GM18520 (cell line): Measurements from ENCODE around the gene PARP16.
"Not testable (repeated sequence)": the region's sequence is repeated elsewhere in the genome, so short reads cannot be mapped to it uniquely, and the experiment has no call there.

Source experiments
- ATAC-seq: cut with Tn5 transposase; IDR thresholded peaks from one replicate; pipeline ENCODE4 v1.9.1; 2021; ENCODE audit not compliant: unreplicated experiment

PARP16 gene

DNA sequence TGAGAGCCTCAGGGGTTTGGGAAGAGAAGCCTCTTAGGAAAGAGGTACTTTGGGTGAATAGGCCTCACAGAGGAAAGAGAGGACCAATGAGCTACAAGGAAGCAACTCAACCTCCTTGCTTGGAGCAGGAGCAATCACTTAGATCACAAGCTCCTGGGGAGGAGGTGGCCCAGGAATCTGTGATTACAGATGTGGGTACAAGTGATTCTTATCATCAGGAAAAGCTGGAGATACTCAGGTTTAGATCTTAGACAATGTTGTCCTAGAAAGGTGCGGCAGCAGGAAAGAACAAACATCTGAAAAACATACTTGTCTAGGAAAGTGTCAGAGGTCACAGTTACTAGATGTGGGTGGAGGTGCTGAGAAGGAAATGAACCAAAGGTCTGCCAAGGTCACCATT, 8.2 kb downstream of the PARP16 start:
- ATAC-seq, result no peak

- no peak for ATAC-seq
These were observed 9.7 kb downstream of the PARP16 start for GRCh38 chr15:65277015-65277414.

DNA sequence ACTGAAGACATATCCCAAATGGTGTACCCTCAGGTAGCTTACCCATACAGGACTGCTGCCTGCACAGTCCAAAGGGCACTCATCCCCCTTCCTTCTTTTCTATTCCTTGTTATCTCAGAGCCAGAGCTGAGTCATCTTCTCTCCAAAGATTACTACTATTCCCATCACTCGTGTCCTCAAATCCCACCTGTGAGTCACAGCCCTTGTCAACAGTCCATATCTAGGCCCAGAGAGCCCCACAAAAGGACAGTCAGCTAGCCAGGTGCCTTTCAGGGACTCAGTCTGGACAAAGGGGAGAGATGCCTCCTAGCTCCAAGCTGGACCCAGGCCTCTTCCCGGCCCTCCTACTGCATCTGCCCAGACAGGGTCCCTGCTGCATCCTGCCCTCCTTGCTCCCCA, 11.0 kb downstream of the PARP16 start:
- no peak for ATAC-seq

DNA sequence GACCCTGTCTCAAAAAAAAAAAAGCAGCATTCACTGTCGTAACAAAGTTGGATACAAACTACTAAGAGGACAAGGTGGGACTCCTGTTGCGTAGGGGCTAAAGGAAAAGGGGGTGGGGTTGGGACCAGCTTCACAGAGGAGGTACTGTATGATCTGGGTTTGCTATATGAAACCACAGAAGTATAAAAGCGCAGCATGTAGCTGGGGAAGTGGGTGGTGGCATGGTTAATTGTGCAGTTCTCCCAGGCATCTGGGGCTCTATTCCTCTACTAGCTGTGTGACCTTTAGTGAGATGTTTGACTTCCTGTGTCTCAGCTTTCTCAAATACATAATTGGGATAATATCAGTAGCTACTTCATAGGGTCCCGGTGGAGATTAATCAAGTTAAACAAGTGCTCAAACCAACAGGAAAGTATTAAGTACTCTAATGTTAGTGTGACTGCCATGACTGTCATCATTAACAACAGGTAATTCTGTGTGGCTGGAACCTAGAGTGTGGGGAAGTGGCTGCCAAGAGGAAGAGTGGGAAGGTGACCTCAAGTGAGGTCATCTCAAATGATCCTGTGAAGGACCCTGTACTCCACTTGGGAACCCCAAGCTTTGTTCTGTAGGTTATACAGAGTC, 11.5 kb downstream of the PARP16 start:
- ATAC-seq, result no peak

GRCh38 chr15:65270811-65271545, 15.7 kb downstream of the PARP16 start:
- not testable (repeated sequence) for ATAC-seq

- no peak for ATAC-seq
These were observed 18.3 kb downstream of the PARP16 start for GRCh38 chr15:65268411-65268810.

- no peak for ATAC-seq
These were observed 20.2 kb downstream of the PARP16 start for GRCh38 chr15:65266469-65266868.

DNA sequence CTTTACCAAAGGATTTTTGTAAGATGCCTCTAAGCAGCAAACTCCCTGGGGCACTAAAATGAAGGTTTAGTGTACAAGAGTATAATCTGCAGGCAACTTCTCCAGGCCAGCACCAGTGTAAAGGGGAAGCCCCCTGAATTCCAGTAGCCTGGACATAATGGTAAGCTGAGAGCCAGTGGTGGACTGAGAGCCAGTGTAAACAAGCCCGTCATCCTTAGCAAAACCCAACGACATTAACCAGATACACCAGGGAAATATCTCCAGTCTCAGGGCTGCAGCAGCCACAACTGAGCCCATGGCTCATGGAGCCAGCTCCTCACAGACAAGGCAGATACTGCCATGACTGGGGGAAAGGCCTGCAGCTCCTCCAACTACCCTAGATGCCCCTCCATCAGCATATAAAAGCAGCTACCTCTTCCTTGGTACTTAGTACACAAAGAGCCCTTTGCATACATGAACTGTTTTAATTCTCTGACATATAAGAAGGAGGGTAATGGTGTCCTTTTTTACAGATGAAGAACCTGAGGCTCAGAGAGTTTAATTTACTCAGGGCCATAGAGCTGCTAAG, 21.7 kb downstream of the PARP16 start:
- ATAC-seq, result no peak

DNA sequence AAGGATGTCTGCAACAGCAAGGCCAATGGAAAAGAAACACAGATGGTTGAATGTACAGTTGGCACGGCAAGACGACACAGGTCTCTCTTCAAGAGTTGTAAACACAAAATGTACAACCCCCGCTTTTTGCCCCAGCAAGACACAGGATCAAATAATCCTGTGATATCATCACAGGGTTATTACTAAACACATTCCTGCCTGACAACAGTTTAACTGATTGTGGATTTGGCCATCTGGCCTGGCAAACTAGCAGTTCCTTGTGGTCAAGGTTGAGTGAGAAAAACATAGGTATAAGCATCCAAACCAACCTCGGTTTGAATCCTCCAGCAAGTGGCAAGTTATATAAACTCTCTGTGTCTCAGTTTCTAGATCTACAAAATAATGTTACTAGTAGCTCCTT, 23.4 kb downstream of the PARP16 start:
- no peak for ATAC-seq

DNA sequence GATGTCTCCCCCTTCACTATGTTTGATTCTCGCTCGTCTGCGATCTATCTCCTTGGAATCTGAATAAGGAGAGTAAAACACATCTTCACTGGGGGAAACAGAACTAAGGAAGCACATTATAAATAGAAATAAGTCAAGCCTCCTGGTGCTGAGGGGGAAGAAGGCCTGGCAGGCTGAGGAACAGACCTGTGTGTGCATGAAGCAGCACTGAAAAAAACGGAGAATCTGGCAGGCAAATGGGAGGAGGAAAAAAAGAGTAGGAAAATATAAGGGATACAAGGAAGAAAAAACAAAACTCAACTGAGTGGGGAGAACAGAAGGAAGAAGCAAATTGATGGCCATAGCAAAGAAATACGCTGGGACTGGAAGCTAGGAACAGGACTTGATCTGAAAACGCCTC, 25.7 kb downstream of the PARP16 start:
- no peak for ATAC-seq

DNA sequence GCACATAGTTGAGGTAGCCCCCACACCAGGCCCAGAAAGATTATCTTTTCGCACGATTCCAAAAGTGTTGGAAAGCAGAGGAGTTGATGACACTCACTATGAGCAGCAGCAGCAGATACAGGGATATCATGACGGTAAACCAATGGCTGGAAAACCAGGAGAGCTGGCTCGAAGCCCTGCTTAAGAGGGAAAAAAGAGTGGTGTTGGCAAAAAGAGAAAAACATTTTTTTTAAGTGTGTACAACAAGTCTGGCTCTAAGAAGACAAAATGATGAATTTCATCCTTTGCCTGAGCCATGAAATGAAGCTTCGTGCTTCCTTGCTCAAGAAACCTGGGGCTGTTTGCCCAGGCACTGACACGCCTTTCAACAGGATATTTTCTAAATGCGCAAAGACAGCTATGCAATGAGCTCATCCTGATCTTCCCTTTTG, 27.3 kb downstream of the PARP16 start:
- no peak for ATAC-seq

DNA sequence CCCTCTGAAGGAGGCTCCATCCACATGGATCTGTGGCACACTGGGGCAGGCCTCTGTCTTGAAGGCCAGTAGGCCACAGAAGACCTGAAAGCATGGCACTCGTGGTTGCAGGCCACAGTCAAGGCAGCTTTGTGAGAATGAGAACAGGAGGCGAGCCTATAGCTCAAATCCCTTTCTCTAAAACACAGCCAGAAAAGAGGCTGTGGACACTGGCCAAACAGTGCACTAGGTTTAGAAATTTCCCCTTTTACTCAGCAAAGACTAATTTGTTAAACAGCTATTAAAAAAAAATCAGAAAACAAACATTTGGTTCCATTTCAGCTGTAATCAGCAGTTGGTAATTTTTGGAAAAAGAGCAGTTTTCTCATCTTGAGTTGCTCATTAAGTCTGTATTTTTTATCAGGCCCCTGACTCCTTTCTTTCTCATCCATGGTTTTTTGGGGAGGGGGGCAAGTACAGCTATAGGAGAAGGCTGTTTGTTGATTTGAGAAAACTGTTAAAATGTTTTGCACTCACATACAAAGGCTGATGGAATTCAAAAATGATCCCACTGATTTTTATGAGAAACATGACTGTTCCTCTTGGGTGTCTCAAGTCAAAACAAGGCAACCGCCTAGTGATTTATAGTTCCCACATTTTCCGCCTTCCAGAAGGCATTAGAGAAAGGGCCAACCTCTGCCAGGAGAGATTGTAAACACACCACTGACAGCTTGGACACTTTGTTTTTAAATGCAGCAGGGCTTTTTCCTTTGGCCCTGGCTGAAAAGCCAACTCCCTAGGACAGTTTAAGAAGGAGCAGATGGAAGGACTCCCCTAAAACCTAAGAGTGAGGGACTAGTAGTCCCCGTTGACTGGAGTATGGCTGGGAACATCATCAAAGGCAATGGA, 28.1 kb downstream of the PARP16 start:
- no peak for ATAC-seq

DNA sequence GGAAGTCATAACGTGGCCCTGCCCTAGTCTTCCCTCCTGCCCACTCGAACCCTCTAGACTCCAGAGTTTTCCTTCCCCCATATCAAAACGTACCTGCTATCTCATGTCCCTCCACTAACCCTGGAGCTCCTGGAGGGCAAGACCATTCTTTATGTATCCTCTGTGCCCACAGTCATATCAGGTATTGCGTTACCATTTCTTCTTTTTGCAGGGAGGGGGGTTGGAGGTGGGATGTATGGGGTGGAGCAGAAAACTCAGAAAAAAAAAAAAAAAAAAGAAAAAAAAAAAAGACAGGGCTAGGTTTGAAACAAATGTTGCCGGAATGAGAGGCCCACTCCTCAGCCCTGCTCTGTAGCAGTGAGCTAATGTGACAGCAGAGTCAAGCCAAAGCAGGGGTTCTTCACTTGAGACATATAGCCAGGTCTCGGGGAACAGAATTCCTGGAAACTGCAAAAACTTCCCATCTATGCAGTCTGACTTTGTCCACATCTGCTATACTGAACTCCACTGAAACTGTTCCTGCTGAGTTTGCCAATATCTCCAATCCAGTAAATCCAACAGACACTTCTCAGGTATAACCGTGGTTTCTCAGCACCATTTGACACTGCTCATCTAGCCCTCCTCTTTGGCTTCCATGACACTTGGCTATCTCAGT, 31.1 kb downstream of the PARP16 start:
- ATAC-seq, result no peak

GRCh38 chr15:65254758-65255157, 31.9 kb downstream of the PARP16 start:
- ATAC-seq, result no peak

- ATAC-seq, result no peak
These were observed 32.3 kb downstream of the PARP16 start for GRCh38 chr15:65254356-65254755.

- no peak for ATAC-seq
These were observed 37.0 kb downstream of the PARP16 start for GRCh38 chr15:65249641-65250040.

DNA sequence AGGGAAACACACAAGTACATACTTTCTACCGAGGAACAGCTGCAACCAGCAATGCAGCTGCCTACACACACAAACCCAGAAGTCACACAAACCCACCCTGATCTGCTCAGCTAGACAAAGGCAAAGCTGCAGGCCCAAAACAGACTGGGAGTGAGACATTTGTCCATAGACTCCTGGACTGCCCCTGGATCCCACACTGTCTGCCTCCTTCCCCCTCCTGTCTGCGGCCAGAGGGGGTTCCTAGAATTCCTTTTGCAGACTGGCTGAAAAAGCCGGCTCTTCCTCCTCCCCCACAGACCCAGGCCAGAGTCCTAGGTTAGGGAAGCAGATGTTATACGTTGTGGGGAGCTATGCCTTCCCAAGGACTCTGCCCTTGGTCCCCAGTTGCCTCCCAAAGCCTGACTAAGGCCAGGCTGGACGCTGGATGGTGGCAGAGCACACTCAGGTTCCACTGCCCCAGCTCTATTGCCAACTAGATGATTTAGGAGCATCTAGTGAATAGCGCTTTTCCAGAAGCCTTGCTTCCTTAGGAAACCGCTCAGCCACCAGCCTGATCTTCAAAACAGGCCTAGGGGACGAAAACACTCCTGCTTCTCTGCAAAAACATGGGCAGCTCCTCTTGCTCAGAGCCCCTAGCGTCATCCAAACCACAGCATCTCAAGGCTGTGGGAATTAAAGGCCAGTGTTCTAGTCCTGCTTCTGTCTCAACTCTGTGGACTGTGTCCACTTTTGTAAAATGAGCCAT, 38.0 kb downstream of the PARP16 start:
- no peak for ATAC-seq

- no peak for ATAC-seq
These were observed 39.7 kb downstream of the PARP16 start for GRCh38 chr15:65246939-65247338.

DNA sequence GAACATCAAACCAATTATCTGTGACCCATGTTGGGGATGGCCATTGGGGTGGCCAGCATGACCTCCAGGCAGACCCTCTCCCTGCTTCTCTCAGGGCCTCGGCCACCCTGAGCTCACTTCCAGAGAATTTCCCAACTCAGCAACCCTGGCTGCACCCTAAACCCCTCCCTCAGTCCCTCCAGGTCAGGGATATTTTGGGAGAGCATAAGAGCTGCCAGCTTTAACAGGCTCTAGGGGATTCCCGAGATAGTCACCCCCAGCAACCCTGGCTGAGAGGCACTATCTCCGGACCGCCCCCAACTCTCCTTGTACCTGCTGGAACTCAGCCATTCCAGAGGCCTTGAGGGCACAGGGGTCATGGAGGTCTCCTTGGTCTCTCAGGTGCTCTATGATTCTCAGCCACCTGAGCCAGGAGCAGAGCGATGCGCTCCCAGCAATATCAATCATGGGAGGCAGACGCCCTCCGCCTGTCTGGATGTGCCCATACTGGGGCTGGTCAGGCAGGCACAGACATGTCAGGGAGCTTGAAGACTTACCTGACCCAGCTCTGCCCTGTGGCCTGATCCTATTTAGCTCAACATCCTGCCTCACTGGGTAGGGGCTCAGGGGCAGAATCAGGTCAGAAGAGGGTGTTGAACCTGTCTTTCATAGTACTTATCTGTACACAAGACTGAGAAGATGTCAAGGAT, 40.5 kb downstream of the PARP16 start:
- no peak for ATAC-seq
